PFSK-1 (cell line): ENCODE results near the gene CHRDL1.

Experiments
- POLR2AphosphoS5 ChIP-seq: IDR thresholded peaks from 2 replicates; pipeline ENCODE4 v1.6.1; 2012; ENCODE audit warnings: low read depth, mild to moderate bottlenecking, control low read depth, low read length, moderate library complexity
- REST ChIP-seq, 2 experiments: IDR thresholded peaks; 2 replicates each; pipeline versions ENCODE4 v1.6.1 to v1.8.0; 2011 to 2012; ENCODE audit warnings: low read depth in 2 of 2, low read length in 2 of 2, control low read depth in 1 of 2, inconsistent platforms in 1 of 2, mild to moderate bottlenecking in 1 of 2, moderate library complexity in 1 of 2; ENCODE audit not compliant: insufficient read depth in 1 of 2
- SIN3A ChIP-seq: IDR thresholded peaks from 2 replicates; pipeline ENCODE4 v1.6.1; 2012; ENCODE audit warnings: mild to moderate bottlenecking, low read length, moderate library complexity, borderline replicate concordance; ENCODE audit not compliant: insufficient read depth
- TAF1 ChIP-seq: IDR thresholded peaks from 2 replicates; pipeline ENCODE4 v1.6.1; 2012; ENCODE audit warnings: low read length, control low read depth, borderline replicate concordance; ENCODE audit not compliant: insufficient read depth

DNA sequence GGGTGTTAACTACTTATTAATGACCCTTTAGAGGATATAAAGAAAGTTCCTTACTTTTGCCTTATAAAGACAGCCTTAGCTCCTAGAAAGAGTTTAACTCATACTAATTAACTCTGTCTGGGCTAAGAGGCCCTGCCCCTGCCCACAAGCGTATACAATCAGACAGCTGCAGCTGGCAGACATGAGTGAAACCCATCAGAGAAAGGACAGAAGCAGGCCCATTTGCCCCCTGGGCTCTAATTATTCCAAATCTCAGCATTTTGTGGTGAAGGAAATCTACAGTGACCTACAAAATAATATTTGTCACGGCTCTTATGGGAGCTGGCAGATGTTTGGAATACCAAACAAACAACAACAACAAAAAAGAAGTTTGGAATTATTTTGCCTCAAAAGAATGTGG is 71.8 kb downstream of the CHRDL1 start:
- TF ChIP-seq TAF1 (no peak), SIN3A (no peak), POLR2AphosphoS5 (no peak), REST (IDR thresholded peaks at IDR 0.05; ENCODE audit: insufficient read depth in 1 of 2, low read depth in 2 of 2, low read length in 2 of 2) (no peak)
